NB4 (cell line): ENCODE measurements around the gene TRIM3.

Experiments
- MAX ChIP-seq: IDR thresholded peaks from 2 replicates; pipeline ENCODE4 v1.6.1; 2011; ENCODE audit warnings: low read depth, low read length
- MYC ChIP-seq: IDR thresholded peaks from 2 replicates; pipeline ENCODE4 v1.6.1; 2011; ENCODE audit warnings: low read depth, low read length
- POLR2A ChIP-seq: IDR thresholded peaks from 2 replicates; pipeline ENCODE4 v1.6.1; 2011; ENCODE audit warnings: mild to moderate bottlenecking; ENCODE audit not compliant: insufficient read length; ENCODE audit errors: extremely low read depth
- TF ChIP-seq, protein P1 (sequence below): IDR thresholded peaks from one replicate; pipeline ENCODE4 v1.5.1; 2012; ENCODE audit warnings: low read depth, low read length

DNA sequence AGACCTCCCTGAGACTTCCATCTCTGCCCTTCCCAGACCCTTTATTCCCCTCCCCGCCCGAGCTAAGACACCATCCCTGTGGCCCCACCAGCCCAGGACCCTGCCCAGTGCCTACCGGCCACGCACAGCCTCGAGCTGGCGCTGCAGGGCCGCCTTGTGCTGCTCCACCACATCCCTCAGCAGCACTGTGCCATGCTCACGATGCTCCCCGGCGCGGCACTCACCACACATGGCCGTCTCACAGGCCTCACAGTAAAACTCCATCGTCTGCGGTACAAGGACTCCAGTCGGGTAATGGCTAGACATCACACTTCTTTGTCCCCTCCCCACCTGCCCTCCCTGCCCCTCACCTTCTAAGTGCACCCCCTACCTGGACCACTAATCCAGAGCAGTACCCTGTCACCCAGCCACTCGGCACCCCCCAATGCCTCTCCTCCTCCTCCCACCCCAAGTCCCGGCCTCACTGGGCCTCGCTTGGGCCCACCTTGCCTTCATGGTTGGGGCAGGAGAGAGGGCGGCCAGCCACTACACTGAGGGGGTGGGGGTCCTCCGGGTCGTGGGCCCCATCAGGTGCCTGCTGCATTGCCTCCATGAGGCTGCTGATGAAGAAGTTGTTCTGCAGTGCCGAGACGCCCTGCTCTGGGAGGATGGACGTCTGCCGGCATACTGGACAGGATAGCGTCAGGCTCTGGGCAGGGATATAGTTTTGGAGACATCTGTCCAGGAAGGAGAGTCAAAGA is 16.0 kb downstream of the TRIM3 start:
- TF ChIP-seq, protein P1, sequence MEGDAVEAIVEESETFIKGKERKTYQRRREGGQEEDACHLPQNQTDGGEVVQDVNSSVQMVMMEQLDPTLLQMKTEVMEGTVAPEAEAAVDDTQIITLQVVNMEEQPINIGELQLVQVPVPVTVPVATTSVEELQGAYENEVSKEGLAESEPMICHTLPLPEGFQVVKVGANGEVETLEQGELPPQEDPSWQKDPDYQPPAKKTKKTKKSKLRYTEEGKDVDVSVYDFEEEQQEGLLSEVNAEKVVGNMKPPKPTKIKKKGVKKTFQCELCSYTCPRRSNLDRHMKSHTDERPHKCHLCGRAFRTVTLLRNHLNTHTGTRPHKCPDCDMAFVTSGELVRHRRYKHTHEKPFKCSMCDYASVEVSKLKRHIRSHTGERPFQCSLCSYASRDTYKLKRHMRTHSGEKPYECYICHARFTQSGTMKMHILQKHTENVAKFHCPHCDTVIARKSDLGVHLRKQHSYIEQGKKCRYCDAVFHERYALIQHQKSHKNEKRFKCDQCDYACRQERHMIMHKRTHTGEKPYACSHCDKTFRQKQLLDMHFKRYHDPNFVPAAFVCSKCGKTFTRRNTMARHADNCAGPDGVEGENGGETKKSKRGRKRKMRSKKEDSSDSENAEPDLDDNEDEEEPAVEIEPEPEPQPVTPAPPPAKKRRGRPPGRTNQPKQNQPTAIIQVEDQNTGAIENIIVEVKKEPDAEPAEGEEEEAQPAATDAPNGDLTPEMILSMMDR = no peak
- TF ChIP-seq POLR2A (no peak), MYC (no peak), MAX (no peak)
